ENCODE data around the gene ZSWIM8. TPM values are rescaled to one million over a fixed set of nuclear protein-coding genes. Genes with fewer than 3 reads are reported as not detected.

Gene ZSWIM8
- total and polyA plus RNA-seq, 3 donors from 2014 or later: 192 to 289 (median 204) TPM

- H3K4me1 ChIP-seq: no peaks in the 10 kb centered on the region
- WGBS, 2 donors: 83 to 87% methylated on average over 11 of the region's 11 CpGs
- TF ChIP-seq POLR2A (IDR thresholded peaks at IDR 0.05): no peak
- TF ChIP-seq CTCF (IDR thresholded peaks at IDR 0.05): no peak
- H3K36me3 ChIP-seq (ENCODE audit: low read depth, missing control alignments): no peaks in the 10 kb centered on the region
- DNase-seq: no peak
- peak overlapping the region in 1 of 2 donors; percentile 29 for H3K27ac ChIP-seq
- no peaks in the 10 kb centered on the region for H3K9me3 ChIP-seq
- intact Hi-C loops (cut with DNase I; ENCODE audit: low total_unique reads): no loop called here
- no peaks in the 10 kb centered on the region for H3K27me3 ChIP-seq
- no peak overlapping the region for H3K4me3 ChIP-seq
Observed at GRCh38 chr10:73836427-73836980, 51.1 kb downstream of the ZSWIM8 start.

GRCh38 chr10:73837072-73837471 is 51.7 kb downstream of the ZSWIM8 start:
- H3K27me3 ChIP-seq: no peaks in the 10 kb centered on the region
- no peak for TF ChIP-seq POLR2A (IDR thresholded peaks at IDR 0.05)
- TF ChIP-seq CTCF (IDR thresholded peaks at IDR 0.05): no peak
- peak overlapping the region in 1 of 2 donors; percentile 29 for H3K27ac ChIP-seq
- H3K9me3 ChIP-seq: no peaks in the 10 kb centered on the region
- no peaks in the 10 kb centered on the region for H3K36me3 ChIP-seq (ENCODE audit: low read depth, missing control alignments)
- H3K4me3 ChIP-seq: no peak overlapping the region
- WGBS, 2 donors: 75% methylated on average over 3 of the region's 3 CpGs
- no peak for DNase-seq
- intact Hi-C loops (cut with DNase I; ENCODE audit: low total_unique reads): no loop called here
- no peaks in the 10 kb centered on the region for H3K4me1 ChIP-seq

- Histone ChIP-seq H3K36me3 (ENCODE audit: low read depth, missing control alignments) (no peaks in the 10 kb centered on the region), H3K4me1 (no peaks in the 10 kb centered on the region), H3K27me3 (no peaks in the 10 kb centered on the region), H3K27ac (no peak overlapping the region), H3K9me3 (no peaks in the 10 kb centered on the region), H3K4me3 (no peak overlapping the region)
- intact Hi-C loops (cut with DNase I; ENCODE audit: low total_unique reads): no loop called here
- WGBS, 2 donors: 90 to 98% methylated on average over 2 to 3 of the region's 3 CpGs
- DNase-seq: no peak
- TF ChIP-seq CTCF (IDR thresholded peaks at IDR 0.05): no peak
Observed at GRCh38 chr10:73838008-73838567, 52.7 kb downstream of the ZSWIM8 start.

GRCh38 chr10:73838827-73839226 is 53.4 kb downstream of the ZSWIM8 start:
- Histone ChIP-seq H3K36me3 (ENCODE audit: low read depth, missing control alignments) (no peaks in the 10 kb centered on the region), H3K4me1 (no peaks in the 10 kb centered on the region), H3K27me3 (no peaks in the 10 kb centered on the region), H3K9me3 (no peaks in the 10 kb centered on the region), H3K27ac (no peak overlapping the region), H3K4me3 (no peak overlapping the region)
- no peak for DNase-seq
- 95 to 97% methylated on average over 5 to 8 of the region's 8 CpGs for WGBS, 2 donors
- TF ChIP-seq CTCF (IDR thresholded peaks at IDR 0.05): no peak
- TF ChIP-seq POLR2A (IDR thresholded peaks at IDR 0.05): no peak
- intact Hi-C loops (cut with DNase I; ENCODE audit: low total_unique reads): no loop called here

All from testis (tissue), 3 donors.